ENCODE measurements around the gene LPXN. TPM values are rescaled to one million over a fixed set of nuclear protein-coding genes. Genes with fewer than 3 reads are reported as not detected.
A peak's percentile ranks its signal among the peaks of the same experiment; 100 is the strongest.

The LPXN gene
- total and polyA plus RNA-seq, 10 of the 15 experiments (the other 5 are each of a cell fraction or from before 2014, with no cell fraction given) = 131 to 349 (median 201) TPM

GRCh38 chr11:58573451-58574104 lies 2.1 kb downstream of the LPXN start (continued):
- peak; percentile 82 for TF ChIP-seq ATF2 (IDR thresholded peaks at IDR 0.05; ENCODE audit: low read length)
- peak; percentile 62; the same call in 1 of the 2 replicates for TF ChIP-seq IRF4 (IDR thresholded peaks at IDR 0.05; ENCODE audit: low read depth, low read length)
- no peak for TF ChIP-seq STAT1 (conservative IDR thresholded peaks at IDR 0.05)
- no peak; the same call in 1 of the 2 replicates for TF ChIP-seq JUND (IDR thresholded peaks at IDR 0.05; ENCODE audit: low read depth, low read length)
- TF ChIP-seq IRF5 (IDR thresholded peaks at IDR 0.05; ENCODE audit: borderline replicate concordance) = no peak
- no peak for TF ChIP-seq BCLAF1 (IDR thresholded peaks at IDR 0.05)
- TF ChIP-seq BCL3 (IDR thresholded peaks at IDR 0.05; ENCODE audit: borderline replicate concordance, insufficient read depth, low read depth, low read length, poor library complexity, severe bottlenecking) = peak; percentile 40
- TF ChIP-seq CBX5 (IDR thresholded peaks at IDR 0.05; ENCODE audit: low read depth) = no peak
- TF ChIP-seq RELB (IDR thresholded peaks at IDR 0.05; ENCODE audit: low read depth) = peak; percentile 91
- no peak for TF ChIP-seq CREB1 (IDR thresholded peaks at IDR 0.05; ENCODE audit: low read depth)
- TF ChIP-seq PML (IDR thresholded peaks at IDR 0.05; ENCODE audit: low read length) = peak; percentile 33; the same call in 1 of the 2 replicates
- TF ChIP-seq HDGF (IDR thresholded peaks at IDR 0.05) = no peak
- TF ChIP-seq NKRF (conservative IDR thresholded peaks at IDR 0.05) = no peak
- TF ChIP-seq SMAD1 (IDR thresholded peaks at IDR 0.05; ENCODE audit: low read depth, partially characterized antibody) = no peak
- TF ChIP-seq ZNF274 (IDR thresholded peaks at IDR 0.05; ENCODE audit: insufficient read depth, insufficient read length) = no peak
- no peak for TF ChIP-seq CHD4 (IDR thresholded peaks at IDR 0.05)
- peak; percentile 87 for TF ChIP-seq MTA2 (IDR thresholded peaks at IDR 0.05; ENCODE audit: low read depth)
- TF ChIP-seq RAD21 (IDR thresholded peaks at IDR 0.05; ENCODE audit: insufficient read depth, low read depth, low read length) = no peak
- TF ChIP-seq YY1 (IDR thresholded peaks at IDR 0.05; ENCODE audit: low read depth, low read length) = 0 out of 2 replicates have a peak, but pooled peaks have one; percentile 16
- peak; percentile 60; the same call in 1 of the 2 replicates for TF ChIP-seq FOXM1 (IDR thresholded peaks at IDR 0.05; ENCODE audit: low read depth, low read length)

Data from GM12878 (cell line).